SU-DHL-6 (cell line): Measurements from ENCODE around the gene KIFC3.

Experiments used
- H2AFZ ChIP-seq: fragments of 200-600 bp; sonication (generic); 2 replicates; pipeline ENCODE4 v1.6.1; 2014; ENCODE audit warnings: low read depth, mild to moderate bottlenecking, moderate library complexity, mixed read lengths, antibody characterized with exemption, low read length; ENCODE audit not compliant: severe bottlenecking
- H3F3A ChIP-seq: fragments of 200-600 bp; shearing (Covaris generic); 2 replicates; pipeline ENCODE4 v1.6.0; 2016; ENCODE audit warnings: antibody characterized with exemption, mild to moderate bottlenecking; ENCODE audit not compliant: insufficient read depth
- H3K27ac ChIP-seq: fragments of 200-600 bp; sonication (generic); 2 replicates; pipeline ENCODE4 v1.5.1; 2016; ENCODE audit warnings: low read depth, mild to moderate bottlenecking, low read length, moderate library complexity, mixed read lengths
- H3K27me3 ChIP-seq: fragments of 200-600 bp; sonication (generic), shearing (Covaris generic); 2 replicates; pipeline ENCODE4 v1.6.0; 2014; ENCODE audit warnings: mild to moderate bottlenecking, low read length
- H3K36me3 ChIP-seq: fragments of 200-600 bp; sonication (generic); 2 replicates; pipeline ENCODE4 v1.6.1; 2014; ENCODE audit warnings: mild to moderate bottlenecking, low read length, mixed read lengths
- H3K4me2 ChIP-seq: fragments of 300-600, 200-600 bp; shearing (Covaris generic), sonication (generic); 2 replicates; pipeline ENCODE4 v1.6.0; 2014; ENCODE audit warnings: low read length, low read depth, mild to moderate bottlenecking; ENCODE audit not compliant: poor library complexity, severe bottlenecking
- H3K4me3 ChIP-seq: fragments of 200-600 bp; sonication (generic); 2 replicates; pipeline ENCODE4 v1.5.1; 2014; ENCODE audit warnings: antibody characterized with exemption, low read length, mild to moderate bottlenecking, mixed read lengths; ENCODE audit not compliant: insufficient read depth, poor library complexity, severe bottlenecking
- H3K79me2 ChIP-seq: fragments of 200-600 bp; sonication (generic); 2 replicates; pipeline ENCODE4 v1.6.1; 2014; ENCODE audit warnings: mild to moderate bottlenecking, low read length, moderate library complexity; ENCODE audit not compliant: insufficient read depth
- H3K9ac ChIP-seq: fragments of 200-600 bp; sonication (generic); 2 replicates; pipeline ENCODE4 v1.7.0; 2014; ENCODE audit warnings: mild to moderate bottlenecking, low read length
- H3K9me2 ChIP-seq: fragments of 200-600 bp; sonication (generic); replicated peaks from 2 replicates; pipeline ENCODE4 v1.6.1; 2014; ENCODE audit warnings: low read length; ENCODE audit not compliant: insufficient read depth
- H3K9me3 ChIP-seq: fragments of 200-600 bp; sonication (generic); 2 replicates; pipeline ENCODE4 v1.6.1; 2014; ENCODE audit warnings: low read length, mixed read lengths; ENCODE audit not compliant: insufficient read depth
- H4K20me1 ChIP-seq: fragments of 200-600 bp; sonication (generic); 2 replicates; pipeline ENCODE4 v1.6.1; 2014; ENCODE audit warnings: low read depth, mild to moderate bottlenecking, antibody characterized with exemption, low read length, moderate library complexity, mixed read lengths
- EZH2phosphoT487 ChIP-seq: fragments of 200-600 bp; sonication (generic), shearing (Covaris generic); conservative IDR thresholded peaks from 2 replicates; pipeline ENCODE4 v1.6.1; 2018; ENCODE audit warnings: mild to moderate bottlenecking, antibody characterized with exemption, low read length, moderate library complexity, mixed read lengths
- TF ChIP-seq, protein P1 (sequence below): fragments of 200-600 bp; sonication (generic); IDR thresholded peaks from one replicate; pipeline ENCODE4 v1.5.1; 2017; ENCODE audit warnings: antibody characterized with exemption, mild to moderate bottlenecking, low read length, moderate library complexity; ENCODE audit not compliant: insufficient read depth, poor library complexity, severe bottlenecking

Gene KIFC3

DNA sequence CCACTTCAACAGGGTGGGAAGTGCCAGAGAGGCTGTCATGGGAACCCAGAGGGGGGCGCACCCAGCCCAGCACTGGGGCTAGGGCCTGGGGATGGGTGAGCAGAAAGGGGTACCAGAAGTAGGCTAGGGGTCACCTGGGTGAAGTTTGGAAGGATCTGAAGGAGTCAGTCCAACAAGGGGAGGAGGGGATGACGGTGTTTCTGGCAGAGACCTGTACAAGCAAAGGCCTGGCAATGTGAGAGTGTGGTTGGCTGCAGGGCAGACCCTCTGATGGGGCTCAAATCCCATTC, 80.1 kb downstream of the KIFC3 start:
- Histone ChIP-seq H3F3A (no peaks in the 10 kb centered on the region), H3K9me3 (no peaks in the 10 kb centered on the region), H3K36me3 (no peaks in the 10 kb centered on the region), H3K27me3 (no peaks in the 10 kb centered on the region), H3K9ac (no peak overlapping the region), H4K20me1 (no peaks in the 10 kb centered on the region), H2AFZ (no peak overlapping the region), H3K4me3 (no peak overlapping the region), H3K27ac (no peak overlapping the region), H3K4me2 (no peak overlapping the region), H3K9me2 (no peaks in the 10 kb centered on the region), H3K79me2 (no peaks in the 10 kb centered on the region)
- TF ChIP-seq, protein P1, sequence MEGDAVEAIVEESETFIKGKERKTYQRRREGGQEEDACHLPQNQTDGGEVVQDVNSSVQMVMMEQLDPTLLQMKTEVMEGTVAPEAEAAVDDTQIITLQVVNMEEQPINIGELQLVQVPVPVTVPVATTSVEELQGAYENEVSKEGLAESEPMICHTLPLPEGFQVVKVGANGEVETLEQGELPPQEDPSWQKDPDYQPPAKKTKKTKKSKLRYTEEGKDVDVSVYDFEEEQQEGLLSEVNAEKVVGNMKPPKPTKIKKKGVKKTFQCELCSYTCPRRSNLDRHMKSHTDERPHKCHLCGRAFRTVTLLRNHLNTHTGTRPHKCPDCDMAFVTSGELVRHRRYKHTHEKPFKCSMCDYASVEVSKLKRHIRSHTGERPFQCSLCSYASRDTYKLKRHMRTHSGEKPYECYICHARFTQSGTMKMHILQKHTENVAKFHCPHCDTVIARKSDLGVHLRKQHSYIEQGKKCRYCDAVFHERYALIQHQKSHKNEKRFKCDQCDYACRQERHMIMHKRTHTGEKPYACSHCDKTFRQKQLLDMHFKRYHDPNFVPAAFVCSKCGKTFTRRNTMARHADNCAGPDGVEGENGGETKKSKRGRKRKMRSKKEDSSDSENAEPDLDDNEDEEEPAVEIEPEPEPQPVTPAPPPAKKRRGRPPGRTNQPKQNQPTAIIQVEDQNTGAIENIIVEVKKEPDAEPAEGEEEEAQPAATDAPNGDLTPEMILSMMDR, result no peak
- no peak for TF ChIP-seq EZH2phosphoT487

DNA sequence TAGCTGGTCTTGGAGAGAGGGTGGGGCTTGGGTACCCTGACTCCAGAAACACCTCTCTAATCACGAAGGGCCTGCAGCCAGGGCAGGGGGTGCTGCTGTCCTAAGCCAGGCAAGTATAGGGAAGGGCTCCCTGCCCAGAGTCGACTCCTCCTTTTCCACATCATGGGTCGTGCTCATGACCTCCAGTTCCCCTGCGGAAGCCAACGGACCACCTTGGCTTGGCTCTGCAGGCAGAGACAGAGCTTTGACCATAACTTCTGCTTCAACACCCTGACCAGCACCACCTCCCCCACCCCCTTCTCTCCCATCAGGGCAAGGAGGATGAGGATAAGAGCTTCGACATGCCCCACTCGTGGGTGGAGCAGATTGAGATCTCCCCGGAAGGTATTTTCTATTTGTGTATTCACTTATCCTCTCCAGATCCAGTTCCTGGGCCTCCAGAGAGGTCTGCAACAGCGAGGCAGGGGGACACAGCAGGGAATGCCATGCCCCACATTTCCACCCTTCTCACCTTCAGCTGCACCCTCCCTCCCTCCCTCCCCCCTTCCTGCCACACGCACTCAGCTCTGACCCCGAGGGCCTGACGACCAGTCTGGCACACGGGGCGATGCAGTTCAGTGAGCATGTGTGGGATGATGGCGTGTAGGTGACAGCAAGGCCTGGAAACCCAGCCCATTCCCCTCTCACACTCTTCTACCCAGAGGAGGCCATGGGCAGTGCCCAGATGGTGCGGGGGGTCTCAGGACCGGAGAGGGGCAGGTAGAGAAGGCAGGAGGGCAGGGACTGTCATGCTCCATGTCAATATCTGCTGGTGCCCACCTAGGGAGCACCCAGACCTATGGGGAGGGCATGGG, 80.7 kb downstream of the KIFC3 start:
- no peak overlapping the region for H3K9ac ChIP-seq
- H3K4me3 ChIP-seq, result no peak overlapping the region
- H3K9me2 ChIP-seq, result no peaks in the 10 kb centered on the region
- no peak overlapping the region for H3K4me2 ChIP-seq
- H4K20me1 ChIP-seq, result no peaks in the 10 kb centered on the region
- no peaks in the 10 kb centered on the region for H3F3A ChIP-seq
- TF ChIP-seq, protein P1, result no peak
- TF ChIP-seq EZH2phosphoT487, result no peak
- H3K79me2 ChIP-seq, result no peaks in the 10 kb centered on the region
- H2AFZ ChIP-seq, result no peak overlapping the region
- H3K36me3 ChIP-seq, result no peaks in the 10 kb centered on the region
- no peak overlapping the region for H3K27ac ChIP-seq
- H3K9me3 ChIP-seq, result no peaks in the 10 kb centered on the region
- no peaks in the 10 kb centered on the region for H3K27me3 ChIP-seq

DNA sequence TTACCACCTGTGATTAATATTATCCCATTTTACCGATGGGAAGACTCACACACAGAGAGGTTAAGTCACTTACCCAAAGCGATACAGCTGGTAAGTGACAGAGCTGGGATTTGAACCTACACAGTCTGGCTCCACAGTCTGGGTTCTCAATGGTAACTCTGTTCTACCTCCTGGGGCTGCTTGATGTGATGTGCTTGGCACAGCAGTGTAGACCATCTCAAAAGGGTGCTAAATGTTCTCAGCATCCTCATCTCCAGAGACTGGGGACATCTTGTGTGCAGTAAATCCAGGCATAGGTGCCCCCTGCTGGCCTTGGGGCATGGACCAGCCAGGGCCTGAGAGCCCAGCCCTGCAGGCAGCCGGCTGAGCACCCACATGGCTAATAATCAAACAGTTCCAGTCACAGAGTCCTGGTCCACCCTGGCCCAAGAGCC, 82.1 kb downstream of the KIFC3 start:
- Histone ChIP-seq H3K4me2 (no peak overlapping the region), H3K9ac (no peak overlapping the region), H3F3A (no peaks in the 10 kb centered on the region), H3K27me3 (no peaks in the 10 kb centered on the region), H3K27ac (no peak overlapping the region), H3K4me3 (no peak overlapping the region), H2AFZ (no peak overlapping the region), H4K20me1 (no peaks in the 10 kb centered on the region), H3K9me3 (no peaks in the 10 kb centered on the region), H3K36me3 (no peaks in the 10 kb centered on the region), H3K9me2 (no peaks in the 10 kb centered on the region), H3K79me2 (no peaks in the 10 kb centered on the region)
- no peak for TF ChIP-seq EZH2phosphoT487
- TF ChIP-seq, protein P1, result peak; percentile 39
